Left lung (tissue), 10 donors: ENCODE measurements around the gene TANC1. TPM values are rescaled to one million over a fixed set of nuclear protein-coding genes. Genes with fewer than 3 reads are reported as not detected.

Experiments
- ATAC-seq: fragments of 200-7000 bp; cut with Tn5 transposase; one replicate; pipeline ENCODE4 v1.9.1; 2020; ENCODE audit warnings: moderate library complexity
- DNase-seq, 4 donors: peaks; one replicate each; pipeline ENCODE4 v3.0.0-alpha.2; 2013 to 2020
- H3K27ac ChIP-seq, 2 donors: fragments of 200-600 bp; sonication (generic) in 1 of 2; one replicate each; pipeline versions ENCODE4 v1.5.0 to v1.8.0; 2020 to 2021
- H3K27me3 ChIP-seq, 2 donors: fragments of 200-600 bp; sonication (generic) in 1 of 2; one replicate each; pipeline versions ENCODE4 v1.5.0 to v1.8.0; 2020 to 2021
- H3K36me3 ChIP-seq, 2 donors: fragments of 200-600 bp; sonication (generic) in 1 of 2; one replicate each; pipeline versions ENCODE4 v1.5.0 to v1.8.0; 2020 to 2021
- H3K4me1 ChIP-seq, 2 donors: fragments of 200-600 bp; one replicate each; pipeline ENCODE4 v1.8.0; 2021
- H3K4me3 ChIP-seq, 2 donors: fragments of 200-600 bp; sonication (generic) in 1 of 2; one replicate each; pipeline versions ENCODE4 v1.5.0 to v1.8.0; 2020 to 2021; ENCODE audit warnings: mild to moderate bottlenecking in 1 of 2
- H3K9me3 ChIP-seq, 2 donors: fragments of 200-600 bp; sonication (generic) in 1 of 2; one replicate each; pipeline versions ENCODE4 v1.5.0 to v1.8.0; 2020 to 2021
- intact Hi-C, 2 donors: fragments of 100-400 bp; cut with DNase I; formaldehyde crosslinking; loops; one replicate each; pipeline versions ENCODE4 v1.11.2 to v1.14.2; 2022
- polyA plus RNA-seq, 6 donors: library from polyadenylated mRNA; unstranded; fragments of 120-200 nt; gene quantifications; one replicate each; pipeline ENCODE4 v1.2.1, GENCODE V29; 2013; ENCODE audit not compliant: insufficient read length in 6 of 6
- total RNA-seq, 2 donors: library from RNA; stranded (reverse); fragmentation: NEBNext Ultra II Directional; extraction: Animal tissue kit (Norgen Biotek cat#: 25700); gene quantifications; one replicate each; pipeline ENCODE4 v1.2.1, GENCODE V29; 2021
- TF ChIP-seq, protein P1 (sequence below), 2 donors: fragments of 200-600 bp; sonication (generic) in 1 of 2; IDR thresholded peaks; one replicate each; pipeline versions ENCODE4 v1.5.0 to v1.8.0; 2021; ENCODE audit warnings: antibody characterized with exemption in 2 of 2
- donor health status: DM: no; HTN: yes; CAD: no.
- donor health status: DM: no; HTN: no; CAD: no.

The TANC1 gene
- total and polyA plus RNA-seq, 8 donors: 40.1 to 76.6 (median 53.3) TPM

DNA sequence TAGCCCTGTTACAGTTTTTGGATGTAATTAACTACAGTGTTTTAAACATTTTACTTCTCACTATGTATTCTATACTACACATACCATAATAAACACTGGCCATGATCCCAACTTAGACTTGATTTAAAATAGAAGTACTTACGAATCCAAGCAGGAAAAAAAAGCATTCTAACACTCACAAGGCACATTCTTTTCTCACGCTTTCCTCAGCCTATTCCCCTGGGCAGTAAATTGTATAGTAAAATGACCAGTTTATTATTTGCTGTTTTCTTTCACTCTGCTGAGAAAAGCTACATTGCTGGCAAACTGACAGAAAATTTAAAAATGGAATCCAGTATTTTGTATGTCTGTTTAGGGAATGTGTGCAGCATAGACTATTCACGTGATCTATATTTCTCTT lies 2.8 kb upstream of the TANC1 start:
- intact Hi-C loops: no loop called here
- Histone ChIP-seq H3K36me3 (no peaks in the 10 kb centered on the region), H3K9me3 (no peaks in the 10 kb centered on the region), H3K27ac (no peak overlapping the region), H3K4me3 (no peak overlapping the region), H3K4me1 (peaks cover 2 to 18% of the 10 kb centered on the region in 2 donors), H3K27me3 (peaks cover 0 to 34% of the 10 kb centered on the region in 2 donors)
- TF ChIP-seq, protein P1, sequence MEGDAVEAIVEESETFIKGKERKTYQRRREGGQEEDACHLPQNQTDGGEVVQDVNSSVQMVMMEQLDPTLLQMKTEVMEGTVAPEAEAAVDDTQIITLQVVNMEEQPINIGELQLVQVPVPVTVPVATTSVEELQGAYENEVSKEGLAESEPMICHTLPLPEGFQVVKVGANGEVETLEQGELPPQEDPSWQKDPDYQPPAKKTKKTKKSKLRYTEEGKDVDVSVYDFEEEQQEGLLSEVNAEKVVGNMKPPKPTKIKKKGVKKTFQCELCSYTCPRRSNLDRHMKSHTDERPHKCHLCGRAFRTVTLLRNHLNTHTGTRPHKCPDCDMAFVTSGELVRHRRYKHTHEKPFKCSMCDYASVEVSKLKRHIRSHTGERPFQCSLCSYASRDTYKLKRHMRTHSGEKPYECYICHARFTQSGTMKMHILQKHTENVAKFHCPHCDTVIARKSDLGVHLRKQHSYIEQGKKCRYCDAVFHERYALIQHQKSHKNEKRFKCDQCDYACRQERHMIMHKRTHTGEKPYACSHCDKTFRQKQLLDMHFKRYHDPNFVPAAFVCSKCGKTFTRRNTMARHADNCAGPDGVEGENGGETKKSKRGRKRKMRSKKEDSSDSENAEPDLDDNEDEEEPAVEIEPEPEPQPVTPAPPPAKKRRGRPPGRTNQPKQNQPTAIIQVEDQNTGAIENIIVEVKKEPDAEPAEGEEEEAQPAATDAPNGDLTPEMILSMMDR (IDR thresholded peaks at IDR 0.05): no peak
- ATAC-seq: no peak
- peak in 1 of 4 donors; percentile 59 for DNase-seq

DNA sequence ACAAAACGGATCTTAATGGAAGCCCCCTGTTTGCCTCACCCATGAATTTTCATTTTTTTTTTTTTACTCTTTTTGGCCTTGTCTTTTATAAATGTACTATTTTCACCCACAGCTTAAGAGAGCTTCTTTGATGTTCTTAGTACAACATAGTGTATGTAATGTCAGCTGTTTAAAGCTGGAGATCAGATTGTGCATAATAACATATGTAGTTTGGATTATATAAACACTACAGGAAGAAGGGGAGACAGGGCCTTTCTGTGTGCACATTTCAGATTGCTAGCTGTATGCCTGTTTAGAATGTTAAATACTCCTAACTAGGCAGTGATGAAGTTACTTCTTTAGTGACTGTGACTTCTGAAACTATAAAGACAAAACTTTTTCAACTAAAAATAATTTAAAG lies 2.1 kb upstream of the TANC1 start:
- H3K9me3 ChIP-seq: no peaks in the 10 kb centered on the region
- H3K4me1 ChIP-seq: peaks cover 8 to 21% of the 10 kb centered on the region in 2 donors
- ATAC-seq (no peak), DNase-seq (peak in 1 of 4 donors; percentile 29)
- peaks cover 0 to 36% of the 10 kb centered on the region in 2 donors for H3K27me3 ChIP-seq
- H3K36me3 ChIP-seq: no peaks in the 10 kb centered on the region
- intact Hi-C loops: no loop called here
- TF ChIP-seq, protein P1 (IDR thresholded peaks at IDR 0.05): no peak
- H3K27ac ChIP-seq: peak overlapping the region in 1 of 2 donors; percentile 93
- H3K4me3 ChIP-seq: no peak overlapping the region

DNA sequence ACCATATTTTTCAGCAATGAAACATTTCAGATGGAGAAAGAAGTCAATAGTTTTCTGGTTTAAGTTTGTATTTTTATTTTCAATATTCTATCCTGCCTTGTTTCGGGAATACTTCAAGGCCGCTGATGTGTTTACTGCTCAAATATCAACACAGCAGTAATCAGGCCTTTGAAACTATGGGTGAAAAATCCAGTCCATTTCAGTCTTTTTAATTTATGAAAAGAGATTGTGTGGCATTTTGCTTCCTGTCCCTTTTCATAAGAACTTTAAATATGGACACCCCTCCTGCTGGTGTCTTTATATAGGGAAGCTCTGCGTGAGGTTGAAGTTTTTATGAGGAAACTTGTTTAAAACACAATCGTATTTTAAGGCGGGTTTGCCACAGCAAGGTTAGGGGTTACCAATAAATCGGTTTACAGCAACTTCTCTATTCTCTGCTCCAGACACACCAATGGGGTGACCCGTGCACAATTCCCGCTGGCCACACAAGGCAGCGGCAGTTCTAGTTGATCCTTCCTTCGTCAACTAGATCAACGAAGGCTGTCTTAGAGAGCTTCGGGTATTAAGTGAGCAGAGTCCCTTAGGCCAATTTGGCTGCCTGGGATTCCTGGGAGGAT lies 1.2 kb upstream of the TANC1 start:
- DNase-seq (no peak), ATAC-seq (no peak)
- Histone ChIP-seq H3K4me3 (peak overlapping the region; percentile 77 to 86), H3K27me3 (peaks cover 0 to 36% of the 10 kb centered on the region in 2 donors), H3K4me1 (peaks cover 12 to 30% of the 10 kb centered on the region in 2 donors), H3K9me3 (no peaks in the 10 kb centered on the region), H3K36me3 (no peaks in the 10 kb centered on the region), H3K27ac (peak overlapping the region; percentile 89 to 93)
- intact Hi-C loops: no loop called here
- TF ChIP-seq, protein P1 (IDR thresholded peaks at IDR 0.05): no peak

DNA sequence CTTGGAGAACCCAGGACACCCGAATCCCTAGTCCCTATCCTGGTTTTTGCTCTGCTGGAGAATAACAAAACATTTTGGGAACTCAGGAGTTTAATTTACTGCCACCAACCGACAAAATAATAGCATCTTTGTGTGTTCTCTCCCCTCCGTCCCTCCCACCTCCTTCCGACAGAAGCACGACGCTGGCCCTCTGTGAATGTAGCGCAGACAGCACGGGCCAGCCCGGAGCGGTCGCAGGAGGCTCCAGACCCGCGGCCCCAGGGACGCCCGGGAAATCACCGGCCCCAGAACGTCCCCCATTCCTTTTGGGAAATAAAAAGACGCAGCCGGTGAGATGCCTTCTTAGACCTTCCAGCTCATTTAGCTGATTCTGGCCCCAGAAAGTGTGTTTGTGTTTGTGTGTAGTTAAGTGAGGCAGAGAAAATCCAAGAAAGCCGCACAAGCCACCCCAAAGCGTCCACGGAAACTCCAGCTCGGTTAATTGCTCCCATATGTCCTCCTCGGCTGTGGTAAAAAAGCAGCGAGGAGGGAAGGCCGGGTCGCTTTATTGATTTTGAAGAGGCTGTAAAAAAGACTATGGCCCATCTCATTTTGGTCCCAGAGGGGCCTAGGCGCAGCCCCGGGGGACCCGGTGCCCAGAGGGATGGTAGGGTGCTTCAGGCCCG lies 577 bp upstream of the TANC1 start:
- intact Hi-C loops: no loop called here
- H3K36me3 ChIP-seq: no peaks in the 10 kb centered on the region
- H3K4me1 ChIP-seq: peaks cover 18 to 36% of the 10 kb centered on the region in 2 donors
- H3K9me3 ChIP-seq: no peaks in the 10 kb centered on the region
- peak overlapping the region; percentile 89 to 93 for H3K27ac ChIP-seq
- H3K4me3 ChIP-seq: peak overlapping the region; percentile 77 to 86
- ATAC-seq (peak; percentile 56), DNase-seq (peak; percentile 47 to 78 (median 75))
- H3K27me3 ChIP-seq: peaks cover 0 to 36% of the 10 kb centered on the region in 2 donors
- TF ChIP-seq, protein P1 (IDR thresholded peaks at IDR 0.05): no peak

DNA sequence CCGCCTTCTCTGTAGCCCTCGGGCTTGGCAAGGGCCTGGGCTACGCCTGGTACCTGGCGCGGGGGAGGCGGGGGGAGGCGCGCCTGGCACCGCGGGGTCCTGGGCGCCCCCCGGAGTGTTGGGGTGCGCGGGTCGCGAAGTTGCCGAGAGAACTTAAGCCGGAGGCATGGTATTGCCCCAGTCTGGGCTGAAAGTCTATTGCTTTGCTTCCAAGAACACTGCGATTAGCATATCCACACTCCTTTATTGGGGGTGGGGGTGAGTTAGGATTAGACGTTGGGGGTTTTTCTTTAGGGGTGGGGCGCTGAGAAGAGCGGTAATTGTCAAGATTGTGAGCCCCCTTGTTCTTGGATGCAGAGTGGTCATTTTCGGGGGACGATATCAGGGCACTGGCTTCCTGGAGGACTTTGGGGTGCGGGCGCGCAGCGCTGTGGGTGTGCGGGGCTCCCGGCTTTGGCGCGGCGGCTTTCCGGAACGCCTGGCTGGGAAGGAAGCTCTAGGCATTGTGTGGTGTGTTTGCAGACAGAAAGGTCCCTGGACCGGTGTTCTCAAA lies 798 bp downstream of the TANC1 start:
- H3K27me3 ChIP-seq: peaks cover 0 to 36% of the 10 kb centered on the region in 2 donors
- peak; percentile 32 for ATAC-seq
- TF ChIP-seq, protein P1 (IDR thresholded peaks at IDR 0.05): no peak

More for the DNA sequence above, 798 bp downstream of the TANC1 start:
- Histone ChIP-seq H3K4me1 (peaks cover 25 to 42% of the 10 kb centered on the region in 2 donors), H3K9me3 (no peaks in the 10 kb centered on the region), H3K4me3 (peak overlapping the region; percentile 77 to 86), H3K36me3 (no peaks in the 10 kb centered on the region), H3K27ac (peak overlapping the region; percentile 89 to 93)
- intact Hi-C loops: no loop called here
- DNase-seq: no peak
